OCI-LY3 (cell line): ENCODE results near the gene GFRA1.

ENCODE experiments used
- H2AFZ ChIP-seq: fragments of 200-600, 300-600 bp; shearing (Covaris generic); 2 replicates; pipeline ENCODE4 v1.6.0; 2014; ENCODE audit warnings: antibody characterized with exemption, low read depth, low read length
- H3K27ac ChIP-seq: fragments of 200-600, 300-600 bp; sonication (generic); 2 replicates; pipeline ENCODE4 v1.5.1; 2014; ENCODE audit warnings: mild to moderate bottlenecking, low read length, moderate library complexity, mixed read lengths
- H3K27me3 ChIP-seq: fragments of 200-600, 300-600 bp; sonication (generic); 2 replicates; pipeline ENCODE4 v1.6.1; 2014; ENCODE audit warnings: low read depth, low read length, mixed read lengths
- H3K36me3 ChIP-seq: fragments of 200-600, 300-600 bp; sonication (generic); replicated peaks from 2 replicates; pipeline ENCODE3; 2014; ENCODE audit warnings: low read depth, low read length, mixed read lengths
- H3K4me1 ChIP-seq: fragments of 300-600, 200-600 bp; sonication (generic); 2 replicates; pipeline ENCODE4 v1.6.1; 2014; ENCODE audit warnings: low read length, mixed read lengths
- H3K4me2 ChIP-seq: fragments of 200-600, 300-600 bp; sonication (generic); 2 replicates; pipeline ENCODE4 v1.6.1; 2014; ENCODE audit warnings: low read length, mixed read lengths
- H3K4me3 ChIP-seq: fragments of 300-600, 200-600 bp; sonication (generic); 2 replicates; pipeline ENCODE4 v1.5.1; 2014; ENCODE audit warnings: antibody characterized with exemption, mild to moderate bottlenecking, low read length, moderate library complexity
- H3K79me2 ChIP-seq: fragments of 300-600, 200-600 bp; shearing (Covaris generic); 2 replicates; pipeline ENCODE4 v1.6.1; 2014; ENCODE audit warnings: mild to moderate bottlenecking, low read length, mixed read lengths
- H3K9ac ChIP-seq: fragments of 300-600, 200-600 bp; shearing (Covaris generic); 2 replicates; pipeline ENCODE4 v1.6.0; 2014; ENCODE audit warnings: mild to moderate bottlenecking, low read length, moderate library complexity
- H3K9me3 ChIP-seq: fragments of 200-600, 300-600 bp; shearing (Covaris generic); 2 replicates; pipeline ENCODE4 v1.6.1; 2014; ENCODE audit warnings: low read length, mixed read lengths; ENCODE audit not compliant: insufficient read depth
- H4K20me1 ChIP-seq: fragments of 200-600, 300-600 bp; sonication (generic); 2 replicates; pipeline ENCODE4 v1.6.1; 2016; ENCODE audit warnings: low read length, mixed read lengths; ENCODE audit not compliant: insufficient read depth
- CTCF ChIP-seq: fragments of 200-600, 300-600 bp; sonication (generic); IDR thresholded peaks from 2 replicates; pipeline ENCODE4 v1.5.1; 2014; ENCODE audit warnings: antibody characterized with exemption, low read length, low read depth
- EZH2phosphoT487 ChIP-seq: fragments of 200-600 bp; shearing (Covaris generic); IDR thresholded peaks from 2 replicates; pipeline ENCODE4 v1.6.1; 2018; ENCODE audit warnings: antibody characterized with exemption, mixed run types, low read depth

The GFRA1 gene

GRCh38 chr10:116155191-116155590 is 117.8 kb downstream of the GFRA1 start:
- H3K79me2 ChIP-seq = no peaks in the 10 kb centered on the region
- no peaks in the 10 kb centered on the region for H3K27me3 ChIP-seq
- H3K36me3 ChIP-seq = no peaks in the 10 kb centered on the region
- H3K4me2 ChIP-seq = no peak overlapping the region
- H3K4me1 ChIP-seq = no peaks in the 10 kb centered on the region
- H3K4me3 ChIP-seq = no peak overlapping the region
- H3K27ac ChIP-seq = no peak overlapping the region
- no peaks in the 10 kb centered on the region for H4K20me1 ChIP-seq
- H3K9ac ChIP-seq = no peak overlapping the region
- TF ChIP-seq EZH2phosphoT487 (no peak), CTCF (no peak)
- H2AFZ ChIP-seq = no peak overlapping the region
- H3K9me3 ChIP-seq = no peaks in the 10 kb centered on the region

GRCh38 chr10:116154651-116155050 is 118.4 kb downstream of the GFRA1 start:
- H3K79me2 ChIP-seq = no peaks in the 10 kb centered on the region
- TF ChIP-seq EZH2phosphoT487 (no peak), CTCF (no peak)

GRCh38 chr10:116151076-116151475 is 121.9 kb downstream of the GFRA1 start:
- Histone ChIP-seq H3K4me3 (no peak overlapping the region), H3K27ac (no peak overlapping the region), H3K36me3 (no peaks in the 10 kb centered on the region), H3K79me2 (no peaks in the 10 kb centered on the region), H3K4me1 (no peaks in the 10 kb centered on the region), H3K4me2 (no peak overlapping the region), H2AFZ (no peak overlapping the region), H3K9ac (no peak overlapping the region), H3K9me3 (no peaks in the 10 kb centered on the region), H3K27me3 (no peaks in the 10 kb centered on the region), H4K20me1 (no peaks in the 10 kb centered on the region)
- TF ChIP-seq EZH2phosphoT487 (no peak), CTCF (no peak)

More at GRCh38 chr10:116154651-116155050, 118.4 kb downstream of the GFRA1 start:
- no peak overlapping the region for H3K27ac ChIP-seq
- no peaks in the 10 kb centered on the region for H3K9me3 ChIP-seq
- H3K4me1 ChIP-seq = no peaks in the 10 kb centered on the region
- no peaks in the 10 kb centered on the region for H3K27me3 ChIP-seq
- H3K36me3 ChIP-seq = no peaks in the 10 kb centered on the region
- no peak overlapping the region for H3K4me2 ChIP-seq
- H2AFZ ChIP-seq = no peak overlapping the region
- no peak overlapping the region for H3K9ac ChIP-seq
- no peaks in the 10 kb centered on the region for H4K20me1 ChIP-seq
- H3K4me3 ChIP-seq = no peak overlapping the region

GRCh38 chr10:116150606-116151005 is 122.4 kb downstream of the GFRA1 start:
- H2AFZ ChIP-seq = no peak overlapping the region
- no peaks in the 10 kb centered on the region for H3K9me3 ChIP-seq
- TF ChIP-seq EZH2phosphoT487 = no peak
- TF ChIP-seq CTCF = no peak
- no peaks in the 10 kb centered on the region for H3K36me3 ChIP-seq
- H3K4me2 ChIP-seq = no peak overlapping the region
- H3K27ac ChIP-seq = no peak overlapping the region
- no peak overlapping the region for H3K9ac ChIP-seq
- H3K27me3 ChIP-seq = no peaks in the 10 kb centered on the region
- H3K79me2 ChIP-seq = no peaks in the 10 kb centered on the region
- H3K4me1 ChIP-seq = no peaks in the 10 kb centered on the region
- no peak overlapping the region for H3K4me3 ChIP-seq
- no peaks in the 10 kb centered on the region for H4K20me1 ChIP-seq
